ENCODE data around the gene PSPC1.
"Not testable (repeated sequence)": the region's sequence is repeated elsewhere in the genome, so short reads cannot be mapped to it uniquely, and the experiment has no call there.

- TF ChIP-seq CTCF (IDR thresholded peaks at IDR 0.05; ENCODE audit: low read depth, low read length, poor library complexity, severe bottlenecking); EZH2phosphoT487 (IDR thresholded peaks at IDR 0.05; ENCODE audit: borderline replicate concordance, low read length): not testable (repeated sequence)
Observed at GRCh38 chr13:19691447-19691846, 91.3 kb downstream of the PSPC1 start.

All from DOHH2 (cell line).